ENCODE data around the gene AKAP13. TPM values are rescaled to one million over a fixed set of nuclear protein-coding genes. Genes with fewer than 3 reads are reported as not detected.
"Not testable (repeated sequence)": the region's sequence is repeated elsewhere in the genome, so short reads cannot be mapped to it uniquely, and the experiment has no call there.

The AKAP13 gene
- total RNA-seq, 1 experiment from 2014 or later: 75.3 TPM

- H3K9me3 ChIP-seq (replicated peaks); H3K36me3 ChIP-seq; H3K4me1 ChIP-seq; DNase-seq; H3K27ac ChIP-seq; H3K27me3 ChIP-seq; H3K4me3 ChIP-seq: not testable (repeated sequence)
Measured at GRCh38 chr15:85344241-85344640, 36.2 kb upstream of the AKAP13 start.

DNA sequence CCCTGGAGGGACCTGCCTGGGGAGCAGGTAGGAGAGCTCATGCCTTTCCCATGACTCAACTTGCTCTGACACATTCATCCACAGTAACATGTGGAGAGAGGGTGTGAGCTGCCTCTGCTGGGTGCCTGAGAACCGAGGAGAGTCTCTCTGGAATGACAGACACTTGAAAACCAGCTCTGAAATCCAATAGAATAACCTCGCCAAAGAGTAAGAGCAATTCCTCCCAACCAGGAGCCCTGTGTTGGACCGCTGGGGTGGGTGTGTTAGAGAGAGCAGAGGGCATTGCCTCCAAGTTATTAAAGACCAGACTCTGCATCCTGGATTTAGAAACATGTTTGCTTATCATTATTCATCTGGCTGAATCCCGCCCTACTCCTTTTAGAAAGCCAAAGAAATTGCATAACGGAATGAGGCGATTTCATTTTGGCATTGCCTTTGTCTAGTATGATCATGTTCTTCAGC lies 35.7 kb upstream of the AKAP13 start:
- not testable (repeated sequence) for H3K4me3 ChIP-seq; H3K27ac ChIP-seq; DNase-seq; H3K4me1 ChIP-seq; H3K36me3 ChIP-seq; H3K9me3 ChIP-seq (replicated peaks); H3K27me3 ChIP-seq

- not testable (repeated sequence) for H3K4me3 ChIP-seq; H3K4me1 ChIP-seq; H3K27ac ChIP-seq; H3K36me3 ChIP-seq; H3K9me3 ChIP-seq (replicated peaks); DNase-seq; H3K27me3 ChIP-seq
Measured at GRCh38 chr15:85345196-85345918, 35.0 kb upstream of the AKAP13 start.

- DNase-seq; H3K9me3 ChIP-seq (replicated peaks); H3K4me3 ChIP-seq; H3K27ac ChIP-seq; H3K4me1 ChIP-seq; H3K36me3 ChIP-seq; H3K27me3 ChIP-seq: not testable (repeated sequence)
Measured at GRCh38 chr15:85346462-85347084, 33.8 kb upstream of the AKAP13 start.

GRCh38 chr15:85347264-85348047 lies 32.9 kb upstream of the AKAP13 start:
- H3K27me3 ChIP-seq; H3K4me1 ChIP-seq; H3K4me3 ChIP-seq; H3K27ac ChIP-seq; H3K36me3 ChIP-seq; DNase-seq; H3K9me3 ChIP-seq (replicated peaks): not testable (repeated sequence)

DNA sequence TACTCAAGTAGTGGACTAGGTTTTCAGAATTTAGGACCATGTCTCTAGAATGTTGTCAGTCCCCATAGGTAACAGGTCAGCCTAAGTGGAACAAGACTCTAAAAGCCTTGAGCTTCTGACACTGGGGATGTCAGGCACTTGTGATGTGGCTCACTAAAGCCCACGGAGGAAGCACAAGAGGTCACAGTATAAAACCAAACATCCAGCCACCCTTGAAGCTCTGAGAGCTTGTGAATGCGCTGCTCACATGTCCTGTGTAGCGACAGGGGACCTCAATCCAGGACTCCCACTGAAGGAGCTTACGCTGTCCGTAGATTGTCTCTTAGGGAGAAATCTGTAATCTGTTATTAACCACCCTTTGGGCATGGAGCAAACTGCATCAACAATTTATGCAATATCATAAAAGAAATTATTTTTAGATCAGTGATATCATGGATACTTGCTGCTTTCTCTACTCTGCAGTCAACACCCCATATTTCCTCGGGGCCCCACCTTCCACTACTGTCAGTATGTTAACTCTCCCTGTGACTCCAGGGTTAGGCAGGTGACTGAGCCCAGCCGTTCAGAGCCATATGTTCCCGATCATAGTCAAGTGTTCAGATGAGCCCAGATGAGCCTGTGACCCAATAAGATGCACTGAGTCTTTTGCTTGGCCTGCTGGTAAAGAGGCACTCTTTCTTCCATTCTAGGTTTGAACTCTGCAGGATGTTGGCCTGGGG lies 32.2 kb upstream of the AKAP13 start:
- not testable (repeated sequence) for H3K4me3 ChIP-seq; DNase-seq; H3K4me1 ChIP-seq; H3K27me3 ChIP-seq; H3K27ac ChIP-seq; H3K36me3 ChIP-seq; H3K9me3 ChIP-seq (replicated peaks)

GRCh38 chr15:85349062-85349461 lies 31.3 kb upstream of the AKAP13 start:
- not testable (repeated sequence) for H3K27me3 ChIP-seq; H3K4me3 ChIP-seq; H3K27ac ChIP-seq; H3K9me3 ChIP-seq (replicated peaks); DNase-seq; H3K36me3 ChIP-seq; H3K4me1 ChIP-seq

DNA sequence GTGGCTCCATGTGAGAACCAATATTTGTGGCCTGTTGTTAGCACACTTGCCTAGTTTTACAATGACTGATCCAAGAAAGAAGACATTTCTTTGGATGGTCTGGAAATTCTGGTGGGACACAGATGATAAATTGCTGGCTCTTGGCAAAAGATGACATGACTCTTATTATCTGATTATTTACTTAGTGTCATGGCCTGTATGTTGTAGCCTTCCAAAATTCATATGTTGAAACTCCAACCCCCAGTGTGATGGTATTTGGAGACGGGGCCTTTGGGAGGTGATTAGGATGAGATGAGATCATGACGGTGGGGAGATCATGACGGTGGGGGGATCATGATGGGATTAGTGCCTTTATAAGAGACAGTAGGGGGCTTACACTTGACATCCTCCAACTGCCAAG lies 30.0 kb upstream of the AKAP13 start:
- H3K27ac ChIP-seq: no peak overlapping the region
- no peaks in the 10 kb centered on the region for H3K9me3 ChIP-seq (replicated peaks)
- no peak overlapping the region for H3K4me3 ChIP-seq
- H3K27me3 ChIP-seq: no peaks in the 10 kb centered on the region
- H3K4me1 ChIP-seq: peaks cover 13% of the 10 kb centered on the region
- no peak for DNase-seq
- no peaks in the 10 kb centered on the region for H3K36me3 ChIP-seq

- H3K9me3 ChIP-seq (replicated peaks); H3K27me3 ChIP-seq; H3K27ac ChIP-seq; DNase-seq; H3K36me3 ChIP-seq; H3K4me3 ChIP-seq: not testable (repeated sequence)
- peaks cover 13% of the 10 kb centered on the region for H3K4me1 ChIP-seq
Measured at GRCh38 chr15:85351501-85351900, 28.9 kb upstream of the AKAP13 start.

GRCh38 chr15:85351965-85352364 lies 28.4 kb upstream of the AKAP13 start:
- no peak overlapping the region for H3K4me3 ChIP-seq
- H3K9me3 ChIP-seq (replicated peaks): no peaks in the 10 kb centered on the region
- H3K27ac ChIP-seq: no peak overlapping the region
- peaks cover 13% of the 10 kb centered on the region for H3K4me1 ChIP-seq
- DNase-seq: no peak
- H3K27me3 ChIP-seq: no peaks in the 10 kb centered on the region
- H3K36me3 ChIP-seq: no peaks in the 10 kb centered on the region

DNA sequence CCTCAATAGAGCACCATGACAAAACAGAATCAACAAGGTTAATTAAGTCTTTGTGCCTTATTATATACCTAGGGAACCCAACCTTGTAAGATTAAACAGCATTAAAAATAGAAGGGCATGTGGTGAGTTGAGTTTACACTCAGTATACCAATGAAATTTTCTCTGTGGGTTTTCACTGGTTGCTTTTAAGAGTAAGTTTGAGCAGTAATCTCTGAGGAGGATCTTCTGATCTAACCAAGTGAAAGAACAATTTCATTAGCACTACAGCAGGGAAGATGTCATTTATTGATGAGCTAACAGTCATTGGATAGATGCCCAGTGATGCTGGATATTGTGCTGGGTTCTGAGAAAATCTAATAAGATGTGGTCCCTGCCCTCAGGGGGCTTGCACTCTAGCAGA lies 26.9 kb upstream of the AKAP13 start:
- DNase-seq: no peak
- no peaks in the 10 kb centered on the region for H3K9me3 ChIP-seq (replicated peaks)
- H3K27me3 ChIP-seq: no peaks in the 10 kb centered on the region
- no peaks in the 10 kb centered on the region for H3K36me3 ChIP-seq
- peaks cover 25% of the 10 kb centered on the region for H3K4me1 ChIP-seq
- H3K27ac ChIP-seq: peak overlapping the region; percentile 85; the same call in 1 of the 2 replicates
- no peak overlapping the region for H3K4me3 ChIP-seq

DNA sequence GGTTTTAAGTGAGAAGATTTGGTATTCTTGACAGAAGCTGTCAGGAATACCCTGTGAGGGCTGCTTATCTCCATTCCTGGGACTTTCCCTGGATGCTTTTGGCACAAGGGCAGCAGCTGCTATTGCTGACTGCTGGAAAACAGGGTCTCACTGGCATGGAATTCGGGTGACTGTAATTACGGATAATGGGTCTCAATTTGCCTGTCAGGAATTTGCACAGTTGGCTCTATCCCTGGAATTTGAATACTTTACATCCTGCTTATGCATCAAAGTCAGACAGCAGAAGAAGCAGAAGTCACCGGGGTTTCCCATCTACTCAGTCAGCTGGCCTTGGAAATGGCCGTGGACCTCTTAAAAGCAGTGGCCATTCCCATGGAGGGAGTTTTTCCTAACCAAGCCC lies 25.9 kb upstream of the AKAP13 start:
- peak; percentile 76 to 82 for DNase-seq
- Histone ChIP-seq H3K4me3 (peak overlapping the region; percentile 25), H3K9me3 (replicated peaks) (no peaks in the 10 kb centered on the region), H3K27me3 (no peaks in the 10 kb centered on the region), H3K36me3 (no peaks in the 10 kb centered on the region), H3K27ac (peak overlapping the region; percentile 85), H3K4me1 (peaks cover 26% of the 10 kb centered on the region)

- Histone ChIP-seq H3K27ac (peak overlapping the region; percentile 85), H3K36me3 (no peaks in the 10 kb centered on the region), H3K9me3 (replicated peaks) (no peaks in the 10 kb centered on the region), H3K4me3 (peak overlapping the region; percentile 25), H3K27me3 (no peaks in the 10 kb centered on the region), H3K4me1 (peaks cover 26% of the 10 kb centered on the region)
- no peak for DNase-seq
Measured at GRCh38 chr15:85354948-85355347, 25.5 kb upstream of the AKAP13 start.

DNA sequence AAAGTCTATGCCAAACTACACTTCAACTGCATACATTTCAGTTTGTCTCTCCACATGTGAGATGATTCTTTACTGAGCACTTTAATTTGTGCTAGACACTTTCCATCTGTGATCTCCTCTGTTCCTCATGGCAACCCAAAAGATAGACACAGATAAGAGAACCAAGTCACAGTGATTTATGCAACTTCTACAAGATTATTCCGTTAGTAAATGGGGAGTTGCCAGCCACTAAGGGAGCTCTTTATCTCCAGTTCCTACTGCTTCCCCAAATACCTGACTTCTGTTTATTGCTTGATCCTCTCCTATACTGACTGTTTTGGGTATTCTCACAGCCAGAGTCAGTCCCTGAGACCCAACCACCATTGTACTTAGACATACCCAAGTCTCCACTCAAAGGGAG lies 24.1 kb upstream of the AKAP13 start:
- Histone ChIP-seq H3K36me3 (no peaks in the 10 kb centered on the region), H3K4me3 (no peak overlapping the region), H3K27me3 (no peaks in the 10 kb centered on the region), H3K27ac (no peak overlapping the region), H3K4me1 (peaks cover 26% of the 10 kb centered on the region), H3K9me3 (replicated peaks) (no peaks in the 10 kb centered on the region)
- no peak for DNase-seq

DNA sequence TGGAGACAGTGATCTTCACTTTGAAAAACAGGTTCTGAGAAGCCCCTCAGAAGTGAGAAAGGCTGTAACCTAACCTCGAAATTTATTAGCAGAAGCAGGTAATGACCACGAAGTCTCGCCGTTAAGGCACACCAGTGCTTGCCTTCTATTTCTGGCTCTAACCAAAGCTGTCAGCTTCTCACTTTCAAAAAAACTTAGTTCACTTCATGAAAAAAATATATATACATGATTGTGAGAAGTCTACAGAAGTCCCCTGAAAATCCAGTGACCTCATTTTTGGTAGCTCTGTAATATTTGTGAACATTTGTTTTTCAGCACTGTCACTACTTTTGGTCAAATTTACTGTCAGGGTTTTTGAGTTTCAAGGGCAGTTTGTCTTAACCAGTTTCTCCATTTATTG lies 19.1 kb upstream of the AKAP13 start:
- Histone ChIP-seq H3K27me3 (no peaks in the 10 kb centered on the region), H3K36me3 (no peaks in the 10 kb centered on the region), H3K4me3 (no peak overlapping the region), H3K27ac (no peak overlapping the region), H3K9me3 (replicated peaks) (no peaks in the 10 kb centered on the region), H3K4me1 (peaks cover 13% of the 10 kb centered on the region)
- no peak for DNase-seq

All from SJCRH30 (cell line).